ENCODE results near the gene E2F8.

E2F8 gene

DNA sequence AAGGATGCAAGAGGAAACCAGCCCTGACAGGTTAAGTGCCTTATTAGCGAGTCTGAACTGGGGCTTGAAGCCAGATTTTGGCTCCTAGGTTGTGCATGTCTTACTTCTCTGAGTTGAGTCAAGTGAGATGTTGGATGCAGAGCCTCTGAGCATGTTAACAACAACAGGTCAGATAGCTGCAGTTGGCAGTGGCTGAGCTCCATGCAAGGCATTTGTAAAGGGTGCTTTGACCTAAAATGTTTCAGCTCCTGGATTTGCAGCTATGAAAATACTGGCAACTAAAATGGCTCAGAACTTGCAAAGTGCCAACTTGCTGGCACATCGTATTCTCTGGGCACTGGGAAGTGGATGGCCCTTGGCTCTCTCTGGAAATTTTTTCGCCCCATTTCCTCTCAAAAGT lies 22.5 kb downstream of the E2F8 start:
- no peak for DNase-seq

DNA sequence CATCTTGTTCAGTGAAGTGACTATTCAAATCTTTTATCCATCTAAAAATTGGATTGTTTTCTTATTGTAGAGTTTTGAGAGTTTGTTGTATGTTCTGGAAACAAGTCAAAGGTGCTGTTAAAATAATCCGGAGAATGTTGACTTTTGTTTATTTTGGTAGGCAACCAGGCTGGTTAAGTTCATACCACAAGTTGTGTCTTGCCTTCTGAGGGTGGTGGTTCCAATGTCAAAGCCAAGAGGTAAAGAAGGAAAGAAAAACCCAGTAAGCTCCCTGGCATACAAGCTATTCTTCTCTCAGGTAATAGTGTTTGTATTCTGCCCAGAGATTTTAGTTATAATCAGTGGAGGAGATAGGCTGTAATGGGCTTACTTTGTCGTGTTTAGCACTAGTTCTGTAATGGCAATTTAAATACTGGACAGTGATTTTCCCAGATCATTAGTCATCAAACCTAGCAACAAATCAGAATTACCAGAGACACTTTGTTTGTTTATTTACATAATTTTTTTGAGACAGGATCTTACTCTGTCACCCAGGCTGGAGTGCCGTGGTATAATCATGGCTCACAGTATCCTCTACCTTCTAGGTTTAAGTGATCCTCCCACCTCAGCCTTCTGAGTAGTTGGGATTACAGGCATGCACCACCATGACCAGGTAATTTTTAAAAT lies 23.9 kb downstream of the E2F8 start:
- DNase-seq, result no peak

DNA sequence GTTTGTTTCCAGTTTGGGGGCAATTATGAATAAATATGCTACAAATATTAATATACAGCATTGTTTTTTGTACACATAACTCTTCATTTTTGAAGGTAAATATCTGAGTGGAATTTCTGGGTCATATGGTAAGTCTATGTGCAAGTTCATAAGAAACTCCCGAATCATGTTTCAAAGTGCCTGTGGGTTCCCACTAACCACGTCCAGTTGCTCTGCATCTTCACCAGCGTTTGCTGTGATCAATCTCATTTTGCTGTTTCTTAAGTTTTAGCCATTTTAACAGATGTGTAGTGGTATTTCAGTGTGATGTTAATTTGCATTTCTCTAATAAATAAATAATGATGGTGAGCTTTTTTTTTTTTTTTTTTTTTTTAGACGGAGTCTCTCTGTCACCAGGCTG lies 24.7 kb downstream of the E2F8 start:
- no peak for DNase-seq

DNA sequence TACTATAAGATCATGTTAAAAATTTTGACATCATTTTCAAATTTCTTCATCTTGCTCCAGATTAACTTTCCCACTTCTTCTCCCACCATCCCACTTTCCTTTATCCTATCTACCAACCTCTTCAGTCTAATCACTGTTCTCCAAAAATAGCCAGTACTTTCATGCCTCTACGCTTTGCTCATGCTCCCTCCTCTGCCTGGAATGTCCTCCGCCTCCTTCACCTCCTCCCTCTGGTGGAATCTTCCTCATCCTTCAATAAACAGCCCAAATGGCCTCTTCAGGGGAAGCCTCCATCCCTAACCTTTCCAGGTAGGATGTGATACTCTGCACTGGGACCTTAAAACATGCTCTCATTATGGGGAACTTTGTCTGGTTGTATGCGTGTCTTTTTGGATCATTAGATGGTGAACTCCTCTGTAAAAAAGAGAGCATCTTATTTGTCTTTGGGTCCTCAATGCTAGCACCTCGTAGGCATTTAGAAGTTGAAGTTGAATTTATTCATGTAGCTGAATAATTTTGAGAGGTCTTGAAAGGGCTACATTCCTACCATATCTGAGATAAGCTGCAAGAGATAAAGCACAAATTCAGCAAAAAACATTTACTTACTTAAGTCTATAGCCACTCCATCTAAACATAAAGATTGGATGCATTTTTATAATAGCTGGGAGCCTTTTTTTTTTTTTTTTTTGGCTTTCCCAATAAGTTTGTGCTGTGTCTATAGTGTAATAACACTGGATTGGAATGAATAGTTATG lies 31.0 kb downstream of the E2F8 start:
- no peak for DNase-seq

DNA sequence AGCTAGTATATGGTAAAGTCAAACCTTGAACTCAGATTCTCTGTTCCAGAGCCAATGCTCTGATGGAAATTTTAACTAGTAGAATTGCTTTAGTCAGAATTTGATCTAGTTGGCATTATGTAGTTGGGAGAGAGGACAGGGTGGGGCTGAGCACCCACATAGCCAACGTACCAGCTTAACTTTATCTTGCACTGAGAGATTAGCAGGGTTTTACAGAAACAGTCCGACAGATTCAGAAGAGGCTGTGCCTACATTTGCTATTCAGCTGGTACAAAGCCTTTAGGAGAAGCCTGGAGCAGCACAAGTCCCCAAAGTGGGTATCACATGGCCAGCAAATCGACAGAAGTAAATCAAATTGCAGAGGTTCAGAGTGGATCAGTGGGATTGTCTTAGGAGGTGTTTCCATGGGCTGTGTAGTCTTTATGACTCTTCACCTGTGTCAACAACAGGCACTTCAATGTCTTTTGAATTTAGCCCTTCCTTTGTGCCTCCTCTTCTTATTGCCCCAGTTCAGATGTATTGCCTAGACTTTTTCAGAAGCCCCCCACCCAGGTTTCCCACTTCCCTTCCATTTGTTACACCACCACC lies 31.7 kb downstream of the E2F8 start:
- no peak for DNase-seq

DNA sequence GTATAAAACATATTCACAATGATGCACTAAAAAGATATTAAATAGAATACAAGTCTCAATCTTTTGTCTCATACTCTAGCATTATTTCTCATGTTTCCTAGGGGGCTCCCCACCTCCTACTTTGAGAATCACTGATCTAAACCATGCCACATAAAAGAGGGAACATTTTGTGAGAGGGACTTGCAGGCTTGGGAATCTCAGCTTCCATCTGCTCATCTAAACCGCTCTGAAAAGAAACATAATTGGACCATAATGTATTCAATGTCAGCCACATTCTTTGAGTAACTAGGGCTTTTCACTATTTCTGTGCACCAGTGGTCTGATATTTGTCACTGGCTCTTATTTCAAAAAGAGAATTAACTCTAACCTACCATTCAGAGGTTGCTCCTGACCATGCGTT lies 32.6 kb downstream of the E2F8 start:
- DNase-seq, result no peak

DNA sequence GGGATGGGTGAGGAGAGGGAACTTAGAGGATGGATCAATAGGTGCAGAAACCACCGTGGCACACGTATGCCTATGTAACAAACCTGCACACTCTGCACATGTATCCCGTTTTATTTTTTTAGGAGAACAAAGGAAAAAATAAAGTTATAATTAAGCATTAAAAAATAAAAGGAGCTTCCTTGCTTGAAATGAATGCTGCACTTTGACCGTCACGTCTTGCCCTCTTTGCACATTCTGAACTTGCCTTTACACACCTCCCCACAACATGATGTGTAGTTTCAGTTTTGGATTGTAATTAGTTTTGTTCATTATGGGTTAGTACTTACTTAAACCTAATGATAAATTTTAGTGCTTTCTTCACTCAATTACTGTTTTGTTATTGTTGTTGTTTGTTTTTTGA lies 35.9 kb downstream of the E2F8 start:
- no peak for DNase-seq

DNA sequence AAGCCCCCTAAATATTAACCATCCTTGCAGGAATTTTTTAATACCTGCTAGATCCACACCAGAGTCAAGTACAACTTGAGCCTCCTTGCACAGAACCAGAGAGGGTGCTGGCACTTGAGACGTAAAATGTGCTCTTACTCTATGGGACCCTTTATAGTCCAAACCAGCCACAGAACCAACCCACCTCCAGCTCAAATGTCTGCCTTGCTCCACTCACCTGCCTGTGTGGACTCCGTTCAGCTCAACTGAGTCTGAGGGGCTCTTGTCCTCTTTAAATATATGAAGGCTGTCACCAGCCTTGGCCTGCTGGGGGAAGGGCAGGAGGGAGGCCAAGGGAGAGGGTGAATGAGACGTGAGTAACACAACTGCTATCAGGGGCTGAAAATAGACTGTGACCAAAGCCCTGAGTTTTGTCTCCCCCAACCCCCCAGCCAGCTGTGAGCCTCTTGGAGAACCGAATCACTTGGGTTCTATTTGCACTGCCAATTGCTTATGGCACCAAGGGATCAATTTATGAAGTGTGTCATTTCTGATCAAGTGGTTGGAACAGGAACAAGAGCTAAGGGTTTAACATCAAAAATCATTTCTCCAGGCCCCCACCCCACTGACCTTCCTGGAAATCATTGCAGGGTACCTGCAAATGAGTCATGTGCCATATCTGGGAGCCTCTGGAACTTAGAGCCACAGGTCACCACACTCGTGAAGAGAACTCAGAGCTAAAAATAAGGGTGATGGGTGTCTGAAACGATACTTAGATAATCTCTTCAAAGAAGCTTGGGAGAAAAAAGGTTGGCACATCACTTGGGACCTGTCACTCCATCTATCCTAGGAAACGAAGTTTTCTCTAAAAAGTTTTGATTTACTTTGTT lies 38.8 kb downstream of the E2F8 start, which contains the start of gene CSRP3:
Gene CSRP3, minus strand, starts transcription at position 247 of the 869 bp plus-strand sequence. CDS start 9,535 bp downstream, outside the sequence.
- DNase-seq, result no peak

DNA sequence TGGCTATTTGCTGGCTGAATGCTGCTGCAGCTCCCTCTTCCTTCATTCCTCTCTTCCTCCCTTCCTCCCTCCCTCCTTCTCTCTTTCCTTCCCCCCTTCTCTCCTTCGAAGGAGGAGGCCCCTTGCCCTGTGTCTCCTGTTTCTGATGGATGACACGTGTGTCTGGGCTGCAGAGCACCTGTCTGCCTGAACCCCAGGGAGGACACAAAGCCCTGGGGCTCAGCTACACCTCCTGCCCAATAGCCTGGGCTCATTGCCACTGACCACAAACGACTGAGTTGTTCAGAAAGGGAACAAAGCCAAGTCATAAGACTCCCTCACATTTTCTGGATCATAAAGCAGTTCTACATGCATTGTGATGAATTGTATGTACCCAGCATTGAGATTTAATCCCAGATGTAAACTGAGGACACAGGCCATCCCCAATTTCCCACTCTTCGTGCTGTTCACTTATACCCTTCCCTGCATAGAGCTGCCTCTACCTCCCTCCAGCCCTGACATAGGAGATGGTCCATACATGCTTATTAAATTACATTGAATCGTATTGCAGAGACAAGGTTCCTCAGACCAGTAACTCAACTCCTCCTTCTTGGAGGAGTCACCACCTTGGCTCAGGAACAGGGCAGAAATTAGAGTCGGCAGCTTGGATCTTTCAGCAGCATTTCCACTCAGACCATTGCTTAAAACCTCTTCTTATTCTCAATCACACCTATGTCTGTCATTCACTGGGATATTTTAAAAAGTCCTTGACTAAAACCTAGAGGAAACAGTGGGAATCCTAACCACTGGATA lies 40.1 kb downstream of the E2F8 start:
- no peak for DNase-seq

DNA sequence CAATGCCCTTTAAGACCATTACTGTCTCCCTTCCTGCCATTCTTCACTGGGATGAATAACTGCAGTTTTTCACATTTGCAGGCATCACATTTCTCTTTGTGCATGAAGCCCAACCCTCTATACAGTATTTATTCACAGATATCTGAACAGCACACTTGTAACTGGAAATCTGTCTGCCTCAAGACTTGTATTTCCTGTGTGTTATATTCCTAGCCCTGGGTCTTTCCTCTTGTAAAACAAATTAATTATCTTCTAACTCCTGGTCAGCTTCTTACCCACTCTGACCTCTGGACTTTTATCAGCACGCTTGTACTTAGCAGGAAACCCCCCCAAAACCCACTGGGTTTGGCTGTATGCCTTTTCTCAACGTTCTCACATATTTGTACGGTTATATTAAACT lies 41.0 kb downstream of the E2F8 start:
- DNase-seq, result no peak

DNA sequence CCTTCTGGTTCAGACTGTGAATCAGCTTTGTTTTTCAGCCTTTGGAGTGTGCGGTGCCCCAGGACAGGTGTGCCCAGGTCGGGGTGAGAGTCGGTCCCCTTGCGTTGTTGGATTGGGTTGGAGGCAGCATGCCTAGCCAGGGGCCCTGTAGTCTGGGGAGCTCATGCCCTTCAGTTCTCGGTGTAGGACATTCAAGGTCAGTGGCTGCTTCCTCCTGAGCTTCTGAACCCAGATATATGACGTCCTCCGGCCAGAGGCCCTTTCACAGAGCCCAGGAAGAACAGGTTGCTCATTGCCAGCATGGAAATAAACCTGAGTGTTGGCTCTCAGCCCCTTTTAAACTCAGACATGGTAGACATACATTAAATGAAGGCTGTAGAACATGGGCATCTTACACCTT lies 41.7 kb downstream of the E2F8 start:
- DNase-seq, result no peak

DNA sequence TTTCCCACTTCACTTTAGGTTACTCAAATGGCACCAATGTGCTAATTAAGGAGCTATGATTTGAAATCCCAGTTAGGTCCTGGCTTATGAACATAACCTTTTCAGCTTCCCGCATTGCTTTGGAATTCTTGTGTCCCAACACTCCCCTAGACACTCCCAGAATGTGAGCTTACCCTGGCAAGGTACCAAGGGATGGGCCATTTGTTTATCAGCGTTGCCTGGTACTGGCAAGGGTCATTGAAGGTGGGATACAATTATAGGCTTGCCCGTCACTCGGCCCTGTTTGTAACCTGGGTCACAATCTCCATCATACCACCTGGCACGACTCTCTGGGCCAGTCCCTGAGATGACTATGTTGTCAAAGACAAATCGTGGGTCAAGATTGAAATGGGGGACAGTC lies 44.3 kb downstream of the E2F8 start:
- no peak for DNase-seq

DNA sequence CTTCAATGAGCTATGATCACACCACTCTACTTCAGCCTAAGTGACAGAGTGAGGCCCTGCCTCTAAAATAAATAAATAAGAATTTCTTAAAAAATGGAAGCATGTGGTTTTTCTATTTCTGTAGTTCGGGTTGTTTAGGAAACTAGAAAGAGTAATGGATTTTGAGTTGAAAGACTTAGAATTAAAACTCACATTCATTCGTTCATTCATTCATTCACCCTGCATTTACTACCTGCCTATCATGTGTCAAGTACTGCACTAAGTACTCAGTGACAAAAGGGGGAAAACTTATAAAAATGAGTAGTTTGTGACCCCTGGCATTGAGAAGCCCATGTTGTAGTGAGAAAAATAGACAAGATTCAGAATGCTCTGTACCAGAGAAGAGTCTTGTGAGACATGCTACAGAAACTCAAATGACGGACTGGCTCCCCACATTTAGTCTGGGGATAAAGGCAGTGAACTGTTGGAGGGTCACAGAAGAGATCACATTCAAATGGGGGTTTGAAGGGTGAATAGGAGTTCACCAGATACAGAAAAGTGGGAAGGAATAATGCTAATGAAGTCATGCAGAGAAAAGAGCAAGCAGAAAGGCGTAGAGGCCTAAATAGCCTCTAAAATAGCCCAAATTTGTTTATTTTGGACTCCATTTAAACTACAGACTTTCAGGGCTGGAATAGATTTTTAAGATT lies 46.0 kb downstream of the E2F8 start:
- no peak for DNase-seq

DNA sequence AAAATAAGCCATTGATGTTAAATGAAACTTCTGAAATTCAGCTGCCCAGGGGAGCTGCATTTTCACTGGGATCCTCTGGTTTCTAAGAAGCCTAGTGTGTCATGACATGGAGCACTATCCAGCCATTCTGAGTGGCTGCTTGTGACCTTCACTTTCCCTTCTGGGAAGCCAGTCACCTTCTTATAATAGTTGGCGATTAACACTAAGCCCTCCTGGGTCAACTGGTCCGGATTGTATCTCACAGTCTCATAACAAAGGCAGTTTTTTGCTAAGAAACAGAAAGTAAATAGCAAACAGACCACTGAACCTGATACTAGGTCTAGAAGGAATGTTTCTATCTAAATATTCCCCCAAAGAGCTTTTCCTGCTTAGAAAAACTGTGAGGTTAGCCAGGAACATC lies 46.8 kb downstream of the E2F8 start:
- DNase-seq, result no peak

DNA sequence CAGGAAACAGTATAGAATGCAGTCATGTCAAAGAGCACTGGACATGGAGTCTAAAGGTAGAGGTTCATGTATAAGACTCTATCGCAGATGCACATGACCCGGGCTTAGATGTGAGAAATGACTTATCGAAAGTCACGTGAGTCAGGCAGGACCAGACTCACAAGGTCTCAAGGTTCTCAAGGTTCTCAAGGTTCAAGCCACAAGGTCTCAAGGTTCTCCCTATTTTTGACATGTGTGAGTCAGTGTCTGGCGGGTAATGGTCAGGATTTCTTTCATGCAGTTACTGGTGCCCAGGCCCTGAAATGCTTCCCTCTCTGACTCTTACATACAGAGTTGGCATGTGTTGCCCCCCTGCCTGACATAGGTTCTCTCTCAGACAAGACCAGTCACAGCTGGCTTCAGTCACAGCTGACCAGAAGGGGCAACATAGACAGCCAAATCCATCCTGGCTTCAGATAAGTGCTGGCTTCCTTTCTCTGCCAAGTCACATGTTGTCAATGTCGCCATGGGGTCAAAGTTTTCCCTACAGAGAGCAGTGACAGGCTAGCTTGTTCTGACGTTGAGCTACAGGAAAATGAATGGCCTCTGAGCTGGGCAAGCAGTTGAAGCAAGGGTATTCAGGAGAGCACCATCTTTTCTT lies 49.1 kb downstream of the E2F8 start:
- DNase-seq, result no peak

DNA sequence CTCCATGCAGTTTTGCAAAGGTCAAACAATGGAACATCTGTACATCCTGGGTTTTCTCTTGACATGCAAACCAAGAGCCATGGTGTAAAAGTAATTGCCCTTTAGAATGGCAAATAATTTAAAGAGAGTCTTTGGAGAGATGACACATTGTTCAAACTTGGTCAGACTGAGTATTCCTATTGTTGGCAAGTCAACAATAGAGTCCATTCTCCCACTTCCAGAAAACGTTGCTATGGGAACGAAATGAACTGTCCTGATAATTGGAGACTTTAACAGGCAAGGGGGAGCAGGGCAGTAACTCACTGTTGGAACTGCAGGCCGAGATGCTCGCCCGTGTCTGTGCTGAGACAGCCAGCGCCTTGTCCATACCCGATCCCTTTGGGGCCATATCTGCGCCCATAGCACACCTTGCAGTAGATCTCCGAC lies 52.9 kb downstream of the E2F8 start:
- DNase-seq, result no peak

DNA sequence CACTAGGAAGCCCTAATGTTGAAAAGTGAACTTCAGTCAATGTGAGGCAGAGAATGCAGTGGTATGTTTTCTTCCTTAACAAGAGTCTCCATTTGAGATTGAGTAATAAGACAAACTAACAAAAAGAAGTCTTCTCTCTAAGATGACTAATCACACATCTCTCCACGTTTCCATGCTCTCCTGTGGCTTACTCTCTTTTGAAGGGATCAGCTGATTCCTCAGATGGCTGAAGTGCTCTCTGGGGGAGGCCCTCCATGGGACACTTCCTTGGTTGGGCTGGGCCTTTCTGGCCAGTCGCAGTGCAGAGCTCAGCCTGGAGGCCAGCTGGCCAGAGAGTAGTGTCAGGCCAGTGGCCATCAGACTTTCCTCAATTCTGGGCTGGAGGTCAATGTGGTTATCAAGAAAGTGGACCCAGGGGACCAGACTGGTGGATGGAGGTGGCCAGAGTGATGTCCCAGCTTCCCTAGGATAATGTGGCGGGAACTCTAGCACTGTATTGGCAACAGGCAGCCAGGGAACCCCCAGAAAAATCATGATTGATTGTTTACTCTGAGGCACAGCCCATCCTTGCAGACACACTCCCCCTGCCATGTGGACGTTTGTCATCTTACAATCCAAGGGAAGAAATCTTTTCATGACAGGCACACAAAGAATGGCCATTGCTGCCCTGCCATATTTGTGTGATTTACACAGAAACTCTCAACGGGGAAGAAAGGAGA lies 53.5 kb downstream of the E2F8 start:
- DNase-seq, result no peak

DNA sequence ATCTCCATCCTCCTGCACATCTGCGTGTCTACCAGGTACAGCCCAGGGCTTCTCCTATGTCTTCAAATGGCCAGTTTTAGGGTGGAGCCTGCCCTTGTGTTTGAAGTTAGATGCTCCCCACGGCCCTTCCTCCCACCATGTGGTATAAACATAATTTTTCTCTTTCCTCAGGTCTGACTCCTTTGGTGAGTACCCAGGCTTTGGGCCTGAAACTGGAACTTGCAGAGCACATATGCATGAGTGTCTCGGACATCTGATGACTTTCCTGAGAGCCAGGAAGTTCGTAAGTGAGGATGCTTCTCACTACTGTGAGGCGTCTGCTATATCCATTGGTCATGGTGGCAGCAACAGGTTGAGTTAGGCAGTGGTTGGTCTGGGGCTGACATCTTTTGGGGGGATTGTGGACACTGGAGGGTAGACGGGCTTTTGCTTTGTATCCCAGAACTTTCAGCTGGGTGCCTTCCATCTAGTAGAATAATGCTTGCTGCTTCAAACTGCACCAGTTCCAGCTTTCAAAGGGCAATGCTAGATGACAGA lies 55.2 kb downstream of the E2F8 start:
- DNase-seq, result no peak

DNA sequence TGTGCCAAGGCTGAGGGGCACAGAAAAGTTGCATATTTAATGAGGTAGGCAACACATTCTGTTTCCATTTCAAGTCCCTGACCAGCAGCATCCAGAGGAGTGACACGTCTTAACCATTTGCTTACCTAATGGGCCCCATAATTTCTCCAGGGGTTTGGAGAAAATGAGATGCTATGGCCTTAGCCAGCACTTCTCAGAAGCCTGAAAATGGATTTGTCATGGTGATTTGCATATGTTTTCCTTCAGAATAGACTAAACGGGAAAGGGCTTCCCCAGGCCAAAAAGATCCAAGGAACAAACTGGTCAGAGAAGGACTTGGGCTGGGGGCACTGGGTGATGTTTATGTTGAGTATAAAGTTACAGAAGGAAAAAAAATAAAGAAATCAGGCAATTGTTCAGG lies 55.7 kb downstream of the E2F8 start:
- no peak for DNase-seq

DNA sequence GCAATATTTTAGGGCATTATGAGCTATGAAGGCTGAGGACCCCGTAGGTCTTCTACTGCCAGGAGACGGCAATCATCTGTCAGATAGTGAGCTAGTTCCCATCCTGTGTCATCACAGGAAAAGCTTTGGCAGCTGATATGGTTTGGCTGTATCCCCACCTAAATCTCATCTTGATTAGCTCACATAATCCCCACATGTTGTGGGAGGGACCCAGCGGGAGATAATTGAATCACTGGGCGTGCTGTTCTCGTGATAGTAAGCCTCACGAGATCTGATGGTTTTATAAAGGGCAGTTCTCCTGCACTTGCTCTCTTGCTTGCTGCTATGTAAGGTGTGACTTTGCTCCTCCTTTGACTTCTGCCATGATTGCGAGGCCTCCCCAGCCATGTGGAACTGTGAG lies 57.1 kb downstream of the E2F8 start:
- DNase-seq, result no peak

Data from activated effector memory CD4-positive, alpha-beta T cell treated with Interleukin-2 at 50 U/mL for 16 hours (primary cell).